PC-9 (cell line): ENCODE results near the gene ZNF77. TPM values are rescaled to one million over a fixed set of nuclear protein-coding genes. Genes with fewer than 3 reads are reported as not detected.
"Not testable (repeated sequence)": the region's sequence is repeated elsewhere in the genome, so short reads cannot be mapped to it uniquely, and the experiment has no call there.

Experiments used
- BruUV-seq: library from RNA; stranded (reverse); fragments of 400-500 nt; replicated peaks from 2 replicates; lab custom pipeline; 2021; lab: Mats Ljungman, UMichigan
- CTCF ChIA-PET: fragments of 300-600 bp; sonication (Branson Sonifier 250); formaldehyde crosslinking; loops from one replicate; lab custom pipeline; 2022; ENCODE audit warnings: antibody characterized with exemption; lab: Charles Lee
- POLR2A ChIA-PET: fragments of 300-600 bp; sonication (Branson Sonifier 250); formaldehyde crosslinking; loops from one replicate; lab custom pipeline; 2022; ENCODE audit warnings: antibody characterized with exemption; ENCODE audit not compliant: unreplicated experiment; lab: Charles Lee
- DNase-seq, 2 experiments: peaks; one replicate each; pipeline versions ENCODE4 v3.0.0 to v3.0.0-alpha.2; 2015 to 2022; ENCODE audit warnings: mixed read lengths in 1 of 2
- H2AFZ ChIP-seq: fragments of 200-600 bp; sonication (generic); 2 replicates; pipeline ENCODE4 v1.8.1; 2017; ENCODE audit warnings: antibody characterized with exemption
- H3F3A ChIP-seq: fragments of 200-600 bp; sonication (generic); 2 replicates; pipeline ENCODE4 v1.8.1; 2017; ENCODE audit warnings: antibody characterized with exemption, mild to moderate bottlenecking, low read depth; ENCODE audit not compliant: insufficient read depth
- H3K27ac ChIP-seq: fragments of 200-600 bp; sonication (generic); 2 replicates; pipeline ENCODE4 v1.6.1; 2016; ENCODE audit warnings: mixed run types
- H3K27me3 ChIP-seq: fragments of 200-600 bp; sonication (generic); 2 replicates; pipeline ENCODE4 v1.6.1; 2016; ENCODE audit warnings: low read depth, mixed run types; ENCODE audit not compliant: insufficient read depth
- H3K36me3 ChIP-seq: fragments of 200-600 bp; sonication (generic); 2 replicates; pipeline ENCODE4 v1.6.1; 2016; ENCODE audit warnings: low read depth, mixed run types
- H3K4me1 ChIP-seq: fragments of 200-600 bp; sonication (generic); replicated peaks from 2 replicates; pipeline ENCODE4 v1.6.1; 2016; ENCODE audit warnings: mixed run types; ENCODE audit not compliant: insufficient read depth
- H3K4me2 ChIP-seq: fragments of 200-600 bp; sonication (generic); 2 replicates; pipeline ENCODE4 v1.6.1; 2017; ENCODE audit warnings: mixed run types
- H3K4me3 ChIP-seq: fragments of 200-600 bp; sonication (generic); 2 replicates; pipeline ENCODE4 v1.6.1; 2016; ENCODE audit warnings: mixed run types
- H3K79me2 ChIP-seq: fragments of 200-600 bp; sonication (generic); 2 replicates; pipeline ENCODE4 v1.6.1; 2017; ENCODE audit warnings: low read depth, mixed run types
- H3K9me2 ChIP-seq: fragments of 200-600 bp; sonication (generic); 2 replicates; pipeline ENCODE4 v1.8.1; 2017; ENCODE audit warnings: mild to moderate bottlenecking; ENCODE audit not compliant: insufficient read depth
- H3K9me3 ChIP-seq: fragments of 200-600 bp; sonication (generic); 2 replicates; pipeline ENCODE4 v1.8.1; 2016; ENCODE audit warnings: low read depth; ENCODE audit not compliant: insufficient read depth
- H4K20me1 ChIP-seq: fragments of 200-600 bp; sonication (generic); 2 replicates; pipeline ENCODE4 v1.8.1; 2017; ENCODE audit not compliant: insufficient read depth
- EZH2 ChIP-seq: fragments of 200-600 bp; sonication (generic); IDR thresholded peaks from 2 replicates; pipeline ENCODE4 v1.8.0; 2017; ENCODE audit warnings: antibody characterized with exemption, low read depth
- intact Hi-C: fragments of 100-400 bp; cut with micrococcal nuclease; formaldehyde crosslinking; loops from one replicate; pipeline ENCODE4 v1.10.0; 2022; ENCODE audit not compliant: unreplicated experiment
- total RNA-seq: library from RNA; stranded (reverse); gene quantifications from 2 replicates; pipeline ENCODE4 v1.2.3, GENCODE V29; 2021
- TF ChIP-seq, protein P1 (sequence below): fragments of 200-600 bp; sonication (generic); conservative IDR thresholded peaks from 2 replicates; pipeline ENCODE4 v1.6.1; 2017; ENCODE audit warnings: mixed run types, antibody characterized with exemption, mild to moderate bottlenecking, moderate library complexity

The ZNF77 gene
- total RNA-seq, 1 experiment from 2014 or later = 2.5 TPM

DNA sequence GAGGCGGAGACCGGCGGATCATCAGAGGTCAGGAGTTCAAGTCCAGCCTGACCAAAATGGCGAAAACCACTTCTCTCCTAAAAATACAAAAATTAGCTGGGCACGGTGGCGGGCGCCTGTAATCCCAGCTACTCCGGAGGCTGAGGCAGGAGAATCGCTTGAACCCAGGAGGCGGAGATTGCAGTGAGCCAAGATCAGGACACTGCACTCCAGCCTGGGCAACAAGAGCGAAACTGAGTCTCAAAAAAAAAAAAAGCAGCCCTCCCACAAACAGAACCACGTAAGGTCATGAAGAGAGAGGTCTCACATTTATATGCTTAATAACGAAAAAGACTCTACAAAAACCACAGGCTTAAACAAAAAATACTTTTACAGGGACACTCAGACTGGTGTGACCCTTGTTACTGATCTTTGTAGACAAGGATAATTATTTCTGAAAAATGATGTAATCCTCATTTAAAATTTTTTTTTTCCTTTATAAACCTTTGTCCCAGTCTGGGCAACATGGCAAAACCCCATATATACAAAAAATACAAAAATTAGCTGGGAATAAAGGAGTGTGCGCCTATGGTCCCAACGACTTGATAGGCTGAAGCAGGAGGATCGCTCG is 909 bp upstream of the ZNF77 start:
- TSS peak; percentile 77 for BruUV-seq
- H3K4me2 ChIP-seq = peak overlapping the region; percentile 74
- intact Hi-C loops = loop anchor here (2.0 kb wide), 1 partner anchor 45 kb away; the partner anchor contains the start of gene ZNF57
- TF ChIP-seq EZH2 = no peak
- TF ChIP-seq, protein P1, sequence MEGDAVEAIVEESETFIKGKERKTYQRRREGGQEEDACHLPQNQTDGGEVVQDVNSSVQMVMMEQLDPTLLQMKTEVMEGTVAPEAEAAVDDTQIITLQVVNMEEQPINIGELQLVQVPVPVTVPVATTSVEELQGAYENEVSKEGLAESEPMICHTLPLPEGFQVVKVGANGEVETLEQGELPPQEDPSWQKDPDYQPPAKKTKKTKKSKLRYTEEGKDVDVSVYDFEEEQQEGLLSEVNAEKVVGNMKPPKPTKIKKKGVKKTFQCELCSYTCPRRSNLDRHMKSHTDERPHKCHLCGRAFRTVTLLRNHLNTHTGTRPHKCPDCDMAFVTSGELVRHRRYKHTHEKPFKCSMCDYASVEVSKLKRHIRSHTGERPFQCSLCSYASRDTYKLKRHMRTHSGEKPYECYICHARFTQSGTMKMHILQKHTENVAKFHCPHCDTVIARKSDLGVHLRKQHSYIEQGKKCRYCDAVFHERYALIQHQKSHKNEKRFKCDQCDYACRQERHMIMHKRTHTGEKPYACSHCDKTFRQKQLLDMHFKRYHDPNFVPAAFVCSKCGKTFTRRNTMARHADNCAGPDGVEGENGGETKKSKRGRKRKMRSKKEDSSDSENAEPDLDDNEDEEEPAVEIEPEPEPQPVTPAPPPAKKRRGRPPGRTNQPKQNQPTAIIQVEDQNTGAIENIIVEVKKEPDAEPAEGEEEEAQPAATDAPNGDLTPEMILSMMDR = no peak
- no peak for DNase-seq
- H3K36me3 ChIP-seq = no peaks in the 10 kb centered on the region
- peaks cover 11% of the 10 kb centered on the region; the same call in 1 of the 2 replicates for H3F3A ChIP-seq
- H3K9me2 ChIP-seq = no peaks in the 10 kb centered on the region
- H3K4me3 ChIP-seq = peak overlapping the region; percentile 64
- peak overlapping the region; percentile 61 for H3K27ac ChIP-seq
- H3K27me3 ChIP-seq = no peaks in the 10 kb centered on the region
- no peaks in the 10 kb centered on the region for H4K20me1 ChIP-seq
- peak overlapping the region; percentile 87 for H2AFZ ChIP-seq
- ChIA-PET POLR2A (no interaction called here), CTCF (no interaction called here)
- no peaks in the 10 kb centered on the region for H3K9me3 ChIP-seq
- no peaks in the 10 kb centered on the region; the same call in 1 of the 2 replicates for H3K4me1 ChIP-seq
- peaks cover 15% of the 10 kb centered on the region for H3K79me2 ChIP-seq

DNA sequence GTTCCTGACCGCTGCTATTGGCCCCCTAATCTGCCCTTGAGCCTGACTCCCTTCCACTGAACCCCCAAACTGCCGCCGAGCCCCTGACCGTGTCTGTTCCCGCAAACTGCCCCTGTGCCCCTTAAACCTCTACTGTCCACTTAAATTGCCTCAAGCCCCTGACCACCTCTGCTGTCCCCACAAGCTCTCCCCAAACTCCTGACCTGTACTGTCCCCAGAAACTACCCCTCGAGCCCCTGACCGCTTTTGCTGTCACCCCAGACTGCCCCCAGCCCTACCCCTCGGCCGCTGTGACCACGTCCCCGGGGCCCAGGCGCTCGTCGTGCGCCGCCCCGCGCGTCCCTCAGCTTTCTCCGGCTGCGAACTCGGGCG is 382 bp downstream of the ZNF77 start:
- ChIA-PET POLR2A (interaction anchor here (0.6 kb wide), 1 partner anchor 91 kb away, joined by 3 read pairs; no protein-coding TSS in a partner anchor), CTCF (no interaction called here)
- peak overlapping the region; percentile 64 for H3K4me3 ChIP-seq
- DNase-seq = no peak
- no peaks in the 10 kb centered on the region for H4K20me1 ChIP-seq
- H3K27ac ChIP-seq = no peak overlapping the region
- H3K4me2 ChIP-seq = peak overlapping the region; percentile 84
- H3K27me3 ChIP-seq = no peaks in the 10 kb centered on the region
- H3K36me3 ChIP-seq = no peaks in the 10 kb centered on the region
- TF ChIP-seq, protein P1 = no peak
- no peak for TF ChIP-seq EZH2
- H2AFZ ChIP-seq = peak overlapping the region; percentile 93
- H3K4me1 ChIP-seq = no peaks in the 10 kb centered on the region; the same call in 1 of the 2 replicates
- H3K9me2 ChIP-seq = no peaks in the 10 kb centered on the region
- no peaks in the 10 kb centered on the region for H3K9me3 ChIP-seq
- H3K79me2 ChIP-seq = peaks cover 6% of the 10 kb centered on the region
- intact Hi-C loops = loop anchor here (2.0 kb wide), 1 partner anchor 44 kb away; the partner anchor contains the start of gene ZNF57
- BruUV-seq = no TSS peak
- peaks cover 11% of the 10 kb centered on the region; the same call in 1 of the 2 replicates for H3F3A ChIP-seq

DNA sequence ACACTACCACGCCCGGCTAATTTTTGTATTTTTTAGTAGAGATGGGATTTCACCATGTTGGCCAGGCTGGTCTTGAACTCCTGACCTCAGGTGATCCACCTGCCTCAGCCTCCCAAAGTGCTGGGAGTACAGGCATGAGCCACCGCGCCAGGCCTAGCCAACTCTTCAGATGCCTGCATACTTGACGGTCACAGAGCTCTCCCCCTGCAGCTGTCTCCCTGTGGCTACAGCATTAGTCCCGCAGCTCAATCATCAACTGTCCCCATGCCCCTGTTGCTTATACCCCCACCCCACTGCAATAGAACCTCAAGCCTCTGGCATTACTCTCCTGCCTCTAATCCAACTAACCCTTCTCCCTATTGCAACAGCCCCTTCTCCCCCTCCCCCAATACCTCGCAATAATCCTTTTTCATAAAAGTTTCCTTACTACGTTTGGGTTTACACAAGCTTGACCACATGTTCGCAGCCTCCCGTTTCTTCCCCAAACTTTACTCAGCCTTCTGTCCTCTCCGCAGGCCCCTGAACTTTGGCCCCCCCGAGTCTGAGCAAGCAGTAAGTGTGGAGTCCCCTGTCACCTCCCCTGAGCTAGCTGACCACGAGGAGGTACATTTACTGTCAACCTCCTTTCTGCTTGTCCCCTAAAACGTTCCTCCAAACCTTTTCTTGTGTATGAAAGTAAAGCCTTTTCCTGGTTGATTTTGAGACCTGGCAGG is 1.7 kb downstream of the ZNF77 start:
- no peak for TF ChIP-seq EZH2
- TF ChIP-seq, protein P1 = no peak
- ChIA-PET POLR2A (no interaction called here), CTCF (no interaction called here)
- Histone ChIP-seq H3F3A (peaks cover 10% of the 10 kb centered on the region; the same call in 1 of the 2 replicates), H3K27me3 (no peaks in the 10 kb centered on the region), H4K20me1 (no peaks in the 10 kb centered on the region), H3K36me3 (peaks cover 3% of the 10 kb centered on the region; the same call in 1 of the 2 replicates), H3K79me2 (no peaks in the 10 kb centered on the region), H3K9me2 (no peaks in the 10 kb centered on the region), H2AFZ (no peak overlapping the region), H3K9me3 (no peaks in the 10 kb centered on the region), H3K4me1 (no peaks in the 10 kb centered on the region), H3K4me3 (no peak overlapping the region), H3K27ac (no peak overlapping the region), H3K4me2 (peak overlapping the region; percentile 84; the same call in 1 of the 2 replicates)
- intact Hi-C loops = no loop called here
- no TSS peak for BruUV-seq
- DNase-seq = no peak

DNA sequence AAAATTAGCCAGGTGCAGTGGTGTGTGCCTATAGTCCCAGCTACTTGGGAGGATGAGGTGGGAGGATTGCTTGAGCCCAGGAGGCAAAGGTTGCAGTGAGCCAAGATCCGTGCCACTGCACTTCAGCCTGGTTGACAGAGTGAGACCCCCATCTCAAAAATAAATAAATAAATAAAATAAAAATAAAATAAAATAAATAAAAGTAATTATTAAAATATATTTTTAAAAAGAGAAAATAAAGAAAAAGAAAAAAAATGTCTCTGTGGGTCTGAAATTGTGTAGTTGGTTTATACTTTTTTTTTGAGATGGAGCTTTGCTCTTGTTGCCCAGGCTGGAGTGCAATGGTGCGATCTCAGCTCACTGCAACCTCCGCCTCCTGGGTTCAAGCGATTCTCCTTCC is 8.9 kb downstream of the ZNF77 start:
- H3F3A ChIP-seq, H2AFZ ChIP-seq, H3K4me2 ChIP-seq, POLR2A ChIA-PET, CTCF ChIA-PET, H3K27ac ChIP-seq, H3K4me1 ChIP-seq, H3K9me2 ChIP-seq, DNase-seq, H3K4me3 ChIP-seq, BruUV-seq, H4K20me1 ChIP-seq, intact Hi-C loops, H3K79me2 ChIP-seq, H3K27me3 ChIP-seq: not testable (repeated sequence)
- H3K36me3 ChIP-seq = peaks cover 24% of the 10 kb centered on the region; the same call in 1 of the 2 replicates
- peaks cover 17% of the 10 kb centered on the region for H3K9me3 ChIP-seq
